Measurements from ENCODE around the gene LRG1.
"Not testable (repeated sequence)": the region's sequence is repeated elsewhere in the genome, so short reads cannot be mapped to it uniquely, and the experiment has no call there.

LRG1 gene

GRCh38 chr19:4550479-4551050 is 10.7 kb upstream of the LRG1 start:
- DNase-seq (ENCODE audit: low read depth), result no peak

DNA sequence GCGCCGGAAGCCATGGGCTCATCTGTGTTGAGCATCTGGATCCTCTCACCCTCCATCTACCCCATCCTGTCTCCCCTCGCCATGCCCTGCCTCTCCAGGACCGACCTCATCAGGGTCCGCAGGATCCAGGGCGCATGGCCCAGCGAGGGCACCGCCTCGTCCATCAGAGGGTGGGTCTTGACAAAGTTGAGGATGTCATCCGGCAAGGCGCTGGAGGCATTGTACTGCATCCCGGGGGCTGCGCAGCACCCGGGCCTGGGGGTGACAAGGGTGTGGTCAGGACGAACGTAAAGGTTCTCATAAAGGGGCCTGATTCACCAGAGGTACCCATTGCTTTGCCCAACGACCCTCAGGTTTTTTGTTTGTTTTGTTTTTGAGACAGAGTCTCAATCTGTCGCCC is 10.2 kb upstream of the LRG1 start:
- no peak for DNase-seq (ENCODE audit: low read depth)

DNA sequence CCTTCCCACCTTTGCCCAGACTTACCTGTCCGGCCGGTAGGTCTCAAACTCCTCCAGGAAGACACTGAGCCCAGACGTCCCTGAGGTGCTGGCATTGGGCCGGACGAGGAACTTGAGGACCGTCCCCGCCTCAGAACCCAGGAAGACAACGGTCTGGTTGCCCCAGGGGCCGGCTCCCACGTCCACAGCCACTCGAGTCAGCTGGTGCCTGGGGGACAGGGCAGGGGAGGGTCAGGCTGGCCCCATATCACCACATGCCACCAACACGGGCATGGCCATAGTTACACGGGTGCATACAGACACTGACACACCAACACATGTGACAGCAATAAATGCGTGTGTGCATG is 8.4 kb upstream of the LRG1 start:
- no peak for DNase-seq (ENCODE audit: low read depth)

DNA sequence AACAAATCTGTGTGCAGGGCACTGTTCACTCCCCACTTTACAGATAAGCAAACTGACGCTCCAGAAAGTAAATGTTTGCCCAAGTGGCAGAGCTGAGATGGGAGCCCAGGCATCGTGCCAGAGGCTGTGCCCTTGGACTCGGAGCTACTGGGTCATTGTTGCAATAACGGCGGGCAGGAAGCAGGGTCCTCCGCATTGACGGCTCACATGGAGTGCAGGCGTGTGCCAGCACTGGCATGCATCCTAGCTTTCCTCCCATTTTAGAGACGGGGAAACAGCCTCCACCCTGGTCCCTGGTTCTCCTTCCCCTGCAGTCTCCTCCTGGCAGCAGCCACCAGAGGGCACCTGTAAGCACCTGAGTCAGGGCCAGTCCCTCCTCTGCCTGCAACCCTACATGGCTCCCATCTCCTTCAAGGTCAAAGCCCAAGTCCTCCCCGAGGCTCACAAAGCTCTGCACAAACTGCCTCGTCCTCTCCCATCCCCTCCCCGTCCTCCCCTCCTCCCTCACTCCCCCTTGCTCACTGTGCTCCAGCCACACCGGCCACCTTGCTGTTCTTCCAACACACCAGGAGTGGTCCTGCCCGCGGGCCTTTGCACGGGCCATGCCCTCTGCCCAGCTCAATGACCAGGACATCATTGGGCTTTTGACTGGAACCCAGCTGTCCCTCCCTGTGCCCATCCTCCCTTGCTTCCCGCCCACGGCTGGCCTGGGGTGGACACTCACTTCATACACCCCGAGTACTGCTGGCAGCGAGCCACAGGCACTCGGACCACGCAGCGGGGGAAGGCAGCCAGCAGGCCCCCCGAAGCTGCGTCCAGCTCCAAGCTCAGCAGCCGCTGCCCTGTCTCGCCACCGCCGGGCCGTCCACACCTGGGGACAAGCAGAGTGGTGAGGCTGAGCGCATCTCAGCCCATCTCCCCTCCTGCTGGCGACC is 7.7 kb upstream of the LRG1 start:
- no peak for DNase-seq (ENCODE audit: low read depth)

DNA sequence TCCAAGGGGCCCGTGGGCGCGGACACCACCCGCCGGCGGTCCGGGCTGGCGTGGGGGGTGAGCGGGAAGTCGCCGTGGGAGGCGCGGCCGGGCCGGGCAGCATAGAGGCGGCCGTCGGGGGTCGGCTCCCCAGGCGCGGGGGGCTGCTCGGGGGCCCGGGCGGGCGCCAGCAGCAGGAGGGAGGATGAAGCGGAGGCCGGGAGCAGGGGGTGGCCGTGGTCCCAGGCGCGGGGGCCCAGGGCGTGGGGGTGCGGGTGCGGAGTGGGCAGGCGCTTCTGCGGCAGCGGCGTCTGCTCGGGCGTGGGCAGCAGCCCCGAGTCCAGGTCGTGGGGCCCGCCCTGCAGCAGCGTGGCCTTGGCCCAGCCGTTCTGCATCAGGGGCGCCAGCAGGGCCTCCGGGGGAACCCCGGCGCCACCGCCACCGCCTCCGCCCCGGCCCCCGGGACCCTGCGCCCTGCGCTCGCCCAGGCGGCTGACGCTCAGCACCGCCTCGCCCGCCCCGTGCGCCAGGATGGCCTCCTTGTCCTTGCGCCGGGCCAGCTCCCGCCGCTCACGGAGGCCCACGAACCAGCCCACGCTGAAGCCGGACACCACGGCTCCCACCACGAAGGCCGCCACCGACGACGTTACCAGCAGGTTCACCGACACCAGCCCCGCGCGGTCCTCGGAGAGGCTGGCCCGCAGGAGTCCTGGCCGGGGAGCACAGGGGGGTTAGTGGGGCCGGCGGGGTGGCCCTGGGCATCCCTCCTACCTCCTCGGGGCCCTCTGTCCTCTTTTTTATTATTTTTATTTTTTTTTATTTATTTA is 4.2 kb upstream of the LRG1 start:
- DNase-seq (ENCODE audit: low read depth), result no peak

DNA sequence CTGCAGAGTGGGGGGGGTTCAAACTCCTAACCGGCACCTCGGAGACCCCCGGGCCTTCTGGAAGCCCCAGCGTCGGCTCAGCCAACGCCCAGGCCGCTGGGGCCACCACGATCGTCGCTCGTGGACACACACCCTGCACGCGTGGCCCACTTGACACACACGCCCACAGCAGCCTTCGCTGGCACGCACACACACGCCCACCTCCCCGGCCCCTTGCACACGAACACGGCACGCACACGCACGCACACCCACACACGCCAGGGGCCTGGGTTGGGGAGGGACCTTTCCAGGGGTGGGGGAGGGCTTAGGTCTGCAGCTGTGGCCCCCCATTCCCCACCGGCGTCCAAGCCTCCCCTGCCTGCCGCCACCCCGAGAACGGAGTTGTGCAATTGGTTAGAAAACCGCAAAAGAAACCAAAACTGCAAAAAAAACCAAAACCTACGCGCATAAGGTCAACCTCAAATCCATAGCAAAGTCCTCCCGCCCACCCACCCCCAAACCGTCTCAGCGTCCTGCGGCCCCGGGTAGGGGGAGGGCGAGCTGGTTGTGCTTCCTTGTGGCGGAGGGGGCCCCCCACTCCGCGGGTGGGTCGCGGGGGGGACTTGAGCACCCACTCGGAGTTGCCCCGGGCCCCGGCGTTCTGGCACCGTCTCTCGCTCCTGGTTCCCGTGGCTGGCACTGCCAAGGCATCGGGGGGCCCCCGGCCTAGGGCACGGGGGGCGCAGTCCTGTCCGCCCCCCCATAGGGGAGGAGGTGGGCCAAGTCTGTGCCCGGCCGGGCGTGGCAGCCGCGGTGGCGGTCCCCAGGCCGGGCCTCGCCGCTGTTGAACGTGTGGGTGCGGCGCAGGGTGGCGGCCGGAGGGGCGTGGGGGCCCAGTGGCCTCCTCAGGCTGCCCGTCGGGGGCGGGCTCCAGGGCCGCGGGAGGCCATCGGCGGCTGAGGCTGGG is 3.3 kb upstream of the LRG1 start:
- DNase-seq (ENCODE audit: low read depth), result no peak

GRCh38 chr19:4541806-4542145 is 1.9 kb upstream of the LRG1 start:
- not testable (repeated sequence) for DNase-seq (ENCODE audit: low read depth)

- no peak for DNase-seq (ENCODE audit: low read depth)
Measured at GRCh38 chr19:4541114-4541805, 1.4 kb upstream of the LRG1 start.

GRCh38 chr19:4539169-4539692 is 605 bp downstream of the LRG1 start:
- no peak for DNase-seq (ENCODE audit: low read depth)

DNA sequence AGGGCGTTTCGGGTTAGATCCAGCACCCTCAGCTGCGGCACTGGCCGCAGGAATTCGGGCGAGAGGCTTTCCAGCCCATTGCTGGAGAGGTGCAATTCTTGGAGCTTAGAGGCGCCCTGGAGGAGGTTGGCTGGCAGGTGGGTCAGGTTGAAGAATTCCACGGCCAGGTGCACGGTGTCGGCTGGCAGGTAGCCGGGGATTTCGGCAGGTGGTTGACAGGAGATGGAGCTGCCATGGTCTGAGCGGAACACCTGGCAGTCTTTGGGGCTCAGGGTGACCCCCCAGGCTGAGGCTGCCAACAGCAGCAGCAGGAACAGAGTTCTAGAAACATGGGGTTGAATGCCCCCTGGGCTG is 1.3 kb downstream of the LRG1 start:
- DNase-seq (ENCODE audit: low read depth), result no peak

DNA sequence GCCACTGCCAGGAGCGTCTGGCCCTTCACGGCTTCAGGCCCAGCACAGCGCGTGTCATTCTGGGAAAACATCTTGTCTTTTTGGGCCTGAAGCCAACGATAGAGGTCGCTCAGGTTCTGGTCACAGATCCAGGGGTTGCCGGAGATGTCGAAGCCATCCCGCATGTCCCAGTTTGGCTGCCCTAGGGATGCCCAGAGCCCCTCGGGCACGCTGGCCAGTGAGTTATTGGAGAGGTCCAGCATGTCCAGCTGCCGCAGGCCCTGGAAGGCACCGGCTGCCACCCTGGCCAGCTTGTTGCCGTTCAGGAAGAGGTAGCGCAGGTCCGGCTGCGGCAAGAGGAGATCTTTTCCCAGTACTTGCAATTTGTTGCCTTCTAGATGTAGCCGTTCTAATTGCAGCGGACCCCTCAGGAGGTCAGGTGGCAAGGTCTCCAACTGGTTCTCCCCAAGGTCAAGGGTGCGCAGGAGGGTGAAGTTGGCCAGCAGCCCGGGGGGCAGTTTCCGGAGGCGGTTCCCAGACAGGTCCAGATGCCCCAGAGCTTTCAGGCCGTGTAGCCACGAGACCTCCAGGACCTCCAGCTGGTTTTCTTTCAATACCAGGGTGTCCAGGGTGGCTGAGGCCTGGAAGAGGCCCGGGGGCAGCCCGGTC is 1.8 kb downstream of the LRG1 start:
- no peak for DNase-seq (ENCODE audit: low read depth)

- DNase-seq (ENCODE audit: low read depth), result no peak
Measured at GRCh38 chr19:4536798-4537197, 3.0 kb downstream of the LRG1 start.

DNA sequence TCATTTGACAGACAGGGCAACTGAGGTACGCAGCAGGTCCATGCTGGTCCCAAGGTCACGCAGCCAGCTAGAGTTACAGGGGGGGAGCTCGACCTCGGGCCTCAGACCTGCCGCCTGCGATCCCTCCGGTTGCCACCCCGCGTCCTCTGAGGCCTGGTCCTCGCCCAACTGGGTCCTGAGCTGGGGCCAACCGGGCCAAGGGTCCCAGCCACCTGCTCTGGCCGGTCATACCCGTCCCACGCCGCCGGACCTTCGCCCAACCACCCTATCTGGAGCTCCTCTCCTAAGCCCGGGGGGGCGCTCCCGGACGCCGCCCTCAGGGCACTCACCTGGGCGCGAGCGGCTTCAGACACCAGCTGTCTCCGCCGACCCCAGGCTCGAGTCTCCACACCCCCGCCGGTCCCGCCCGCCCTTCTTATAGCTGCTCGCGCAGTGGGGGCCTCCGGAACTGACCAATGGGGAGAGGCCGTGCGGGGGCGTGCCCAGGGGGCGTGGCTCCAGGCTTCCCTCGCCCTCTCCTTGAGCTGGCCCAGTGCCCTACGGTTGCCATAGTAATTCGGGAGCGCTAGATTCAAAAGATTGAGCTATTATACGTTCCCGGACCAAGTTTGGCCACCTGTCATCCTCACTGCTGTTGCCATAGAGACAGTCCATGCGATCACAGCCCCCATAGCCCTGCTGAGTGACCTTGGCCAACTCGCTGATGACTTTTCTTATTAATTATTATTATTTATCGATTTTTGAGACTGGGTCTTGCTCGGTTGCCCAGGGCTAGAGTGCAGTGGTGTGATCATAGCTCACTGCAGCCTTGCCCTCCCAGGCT is 4.8 kb downstream of the LRG1 start, which contains the start of gene PLIN5:
PLIN5 (minus strand) TSS at position 389 of the 823 bp plus-strand sequence. CDS start 1,150 bp downstream, outside the sequence.
- peak; percentile 19 for DNase-seq (ENCODE audit: low read depth)

DNA sequence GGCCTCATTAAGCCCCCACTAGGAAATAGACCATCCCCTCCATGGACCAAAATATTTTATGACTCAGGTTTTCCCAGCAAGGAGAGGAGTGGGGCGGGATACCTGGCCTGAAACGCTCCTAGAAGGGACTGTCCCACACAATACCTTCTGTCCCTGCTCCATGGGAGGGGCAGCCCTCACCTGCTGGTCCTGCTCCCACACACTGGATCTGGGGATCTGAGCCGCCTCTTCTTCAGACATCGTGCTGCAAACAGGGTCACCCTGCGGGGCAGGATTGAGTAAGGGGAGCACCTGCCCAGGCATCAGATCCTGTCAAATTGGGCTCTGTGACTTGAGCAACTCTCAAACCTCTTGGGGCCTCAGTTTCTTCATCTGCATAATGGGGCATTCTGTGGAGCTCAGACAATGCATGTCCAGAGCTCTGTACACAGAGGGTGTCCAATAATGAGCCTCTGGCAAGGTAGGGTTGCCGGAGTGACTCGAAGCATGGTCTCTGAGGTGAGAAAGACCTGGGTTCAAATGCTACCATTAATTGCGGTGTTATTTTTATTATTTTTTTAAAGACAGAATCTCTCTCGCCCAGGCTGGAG is 5.9 kb downstream of the LRG1 start:
- no peak for DNase-seq (ENCODE audit: low read depth)

GRCh38 chr19:4533334-4533733 is 6.5 kb downstream of the LRG1 start:
- no peak for DNase-seq (ENCODE audit: low read depth)

GRCh38 chr19:4531562-4532165 is 8.2 kb downstream of the LRG1 start:
- DNase-seq (ENCODE audit: low read depth), result no peak

- DNase-seq (ENCODE audit: low read depth), result no peak
Measured at GRCh38 chr19:4529924-4530522, 9.8 kb downstream of the LRG1 start.

- no peak for DNase-seq (ENCODE audit: low read depth)
Measured at GRCh38 chr19:4528843-4529242, 11.0 kb downstream of the LRG1 start.
